Measurements from ENCODE around the gene TAF5L.

- TF ChIP-seq SKI (IDR thresholded peaks at IDR 0.05; ENCODE audit: partially characterized antibody) (no peak), CTCF (CRISPR knock-in tag; IDR thresholded peaks at IDR 0.05) (0 out of 2 replicates have a peak, but pooled peaks have one; percentile 2), CBX2 (IDR thresholded peaks at IDR 0.05; ENCODE audit: low read depth, low read length) (no peak), CBX2 (CRISPR knock-in tag; IDR thresholded peaks at IDR 0.05; ENCODE audit: low read depth) (no peak), DR1 (CRISPR knock-in tag; IDR thresholded peaks at IDR 0.05) (peak; percentile 35; the same call in 1 of the 2 replicates), POLR2A (IDR thresholded peaks at IDR 0.05; ENCODE audit: insufficient read depth in 1 of 2, low read depth in 2 of 2, low read length in 2 of 2) (peak; percentile 59 to 72; a peak in 3 of 4 replicates), ZFP36 (IDR thresholded peaks at IDR 0.05; ENCODE audit: borderline replicate concordance, low read depth, low read length, partially characterized antibody) (no peak), KDM1A (CRISPR knock-in tag; IDR thresholded peaks at IDR 0.05) (no peak), SRSF9 (IDR thresholded peaks at IDR 0.05; ENCODE audit: borderline replicate concordance, insufficient read depth, low read depth, low read length, poor library complexity, severe bottlenecking) (no peak), PAWR (CRISPR knock-in tag; IDR thresholded peaks at IDR 0.05; ENCODE audit: borderline replicate concordance) (no peak), POLR2G (IDR thresholded peaks at IDR 0.05; ENCODE audit: low read depth, low read length) (peak; percentile 74), PATZ1 (CRISPR knock-in tag; IDR thresholded peaks at IDR 0.05) (peak; percentile 67), MXI1 (IDR thresholded peaks at IDR 0.05; ENCODE audit: borderline replicate concordance, low read depth, low read length) (peak; percentile 99), PAF1 (CRISPR knock-in tag; IDR thresholded peaks at IDR 0.05) (no peak), JUND (CRISPR knock-in tag; IDR thresholded peaks at IDR 0.05) (no peak)
These were observed at the start of gene TAF5L, which contains the start of gene URB2 for GRCh38 chr1:229625915-229626831.
